NCI-H526 (cell line): ENCODE measurements around the gene UBAP2.
"Not testable (repeated sequence)": the region's sequence is repeated elsewhere in the genome, so short reads cannot be mapped to it uniquely, and the experiment has no call there.

Experiments
- DNase-seq, 2 experiments: peaks; one replicate each; lab custom pipeline; 2025; lab: John Stamatoyannopoulos, UW

Gene UBAP2

GRCh38 chr9:33988219-33988890 is 60.3 kb downstream of the UBAP2 start:
- peak in 1 of 2 experiments; percentile 45 for DNase-seq

GRCh38 chr9:33976414-33976813 is 72.3 kb downstream of the UBAP2 start:
- DNase-seq, result no peak

- no peak for DNase-seq
Observed at GRCh38 chr9:33972698-33973097, 76.0 kb downstream of the UBAP2 start.

GRCh38 chr9:33964086-33964768 is 84.5 kb downstream of the UBAP2 start:
- no peak for DNase-seq

- not testable (repeated sequence) for DNase-seq
Observed at GRCh38 chr9:33962468-33962867, 86.2 kb downstream of the UBAP2 start.

- DNase-seq, result no peak
Observed at GRCh38 chr9:33959725-33960124, 89.0 kb downstream of the UBAP2 start.

GRCh38 chr9:33956544-33956943 is 92.1 kb downstream of the UBAP2 start:
- no peak for DNase-seq

- DNase-seq, result no peak
Observed at GRCh38 chr9:33952066-33952465, 96.6 kb downstream of the UBAP2 start.

GRCh38 chr9:33950371-33950770 is 98.3 kb downstream of the UBAP2 start:
- no peak for DNase-seq

GRCh38 chr9:33946779-33947535 is 101.7 kb downstream of the UBAP2 start:
- DNase-seq, result no peak

GRCh38 chr9:33943389-33943788 is 105.3 kb downstream of the UBAP2 start:
- no peak for DNase-seq

GRCh38 chr9:33942471-33943083 is 106.1 kb downstream of the UBAP2 start:
- DNase-seq, result no peak

- no peak for DNase-seq
Observed at GRCh38 chr9:33939924-33940874, 108.5 kb downstream of the UBAP2 start.

GRCh38 chr9:33934188-33934878 is 114.4 kb downstream of the UBAP2 start:
- DNase-seq, result no peak

GRCh38 chr9:33932078-33932807 is 116.4 kb downstream of the UBAP2 start:
- DNase-seq, result no peak

- no peak for DNase-seq
Observed at GRCh38 chr9:33931326-33931725, 117.4 kb downstream of the UBAP2 start.

GRCh38 chr9:33927694-33928093 is 121.0 kb downstream of the UBAP2 start:
- no peak for DNase-seq

- DNase-seq, result no peak
Observed at GRCh38 chr9:33926746-33927485, 121.8 kb downstream of the UBAP2 start.
